Renal pelvis (tissue), 4 donors: ENCODE results near the gene L1CAM. TPM values are rescaled to one million over a fixed set of nuclear protein-coding genes. Genes with fewer than 3 reads are reported as not detected.

Experiments used
- DNase-seq: peaks from one replicate; pipeline ENCODE4 v3.0.0-alpha.2; 2013
- polyA plus RNA-seq, 3 donors: library from polyadenylated mRNA; unstranded; fragments of 120-200 nt; gene quantifications; one replicate each; pipeline ENCODE4 v1.2.1, GENCODE V29; 2013; ENCODE audit not compliant: insufficient read length in 3 of 3

The L1CAM gene
- polyA plus RNA-seq, 3 donors, result 54.8 to 71.6 (median 56.3) TPM

DNA sequence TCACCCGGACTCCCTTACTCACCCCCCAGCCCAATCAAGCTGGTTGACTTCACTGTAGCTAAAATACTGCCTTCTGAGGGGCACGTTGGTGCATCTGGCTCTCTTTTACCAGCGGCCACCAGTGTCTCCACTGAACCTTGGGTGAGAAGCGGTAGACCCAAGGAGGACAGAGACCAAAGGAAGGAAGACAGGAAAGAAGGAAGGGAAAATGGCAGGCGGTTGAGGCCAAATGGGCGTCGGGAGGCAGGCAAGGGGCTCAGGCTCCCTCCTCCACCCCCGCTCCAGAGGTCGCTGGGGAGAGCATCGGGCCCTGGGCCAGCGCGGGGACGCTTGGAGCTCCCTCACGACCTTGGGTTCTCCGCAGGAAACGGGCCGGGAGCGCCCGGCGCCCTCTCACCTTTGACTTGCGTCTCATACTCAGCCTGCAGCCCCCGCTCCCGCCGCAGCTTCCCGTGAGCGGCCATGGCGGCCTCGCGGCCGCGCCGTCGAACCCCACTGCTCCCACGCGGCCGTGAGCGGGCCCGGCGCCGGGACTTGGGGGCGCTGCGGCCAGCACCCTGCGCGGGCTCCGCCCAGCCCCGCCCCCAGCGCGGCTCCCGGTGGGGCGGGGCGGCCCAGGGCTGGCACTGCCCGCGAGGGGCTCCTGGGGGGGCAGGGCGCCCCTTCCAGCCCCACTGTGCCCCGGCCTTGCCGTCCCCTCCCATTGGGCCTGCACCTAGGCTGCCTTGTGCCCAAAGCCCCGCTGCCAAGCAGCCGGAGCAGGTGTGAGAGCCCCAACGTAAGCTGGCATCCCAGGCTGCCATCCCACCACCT, 40.0 kb upstream of the L1CAM start, which contains the start of gene ARHGAP4:
TSS of gene ARHGAP4 (minus strand) at position 526 of the 813 bp plus-strand sequence. CDS start at position 464, 62 bp downstream.
- DNase-seq, result no peak

DNA sequence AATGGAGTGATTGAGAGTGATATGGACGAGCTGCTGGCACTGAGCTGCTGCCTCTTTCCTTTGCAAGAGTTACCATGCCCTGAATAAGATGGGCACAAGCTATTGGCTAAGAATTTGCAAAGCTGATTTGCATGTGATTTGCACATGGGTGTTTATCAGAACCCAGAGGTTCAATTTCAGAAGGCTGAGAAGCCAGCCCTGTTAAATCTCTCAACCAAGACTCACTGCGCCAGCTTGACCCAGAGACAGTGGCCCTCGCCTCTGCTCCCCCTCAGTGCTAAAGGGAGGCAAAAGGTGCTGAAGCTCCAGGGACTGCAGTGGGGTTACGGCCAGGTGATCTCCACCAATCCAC, 39.4 kb upstream of the L1CAM start:
- DNase-seq, result no peak

DNA sequence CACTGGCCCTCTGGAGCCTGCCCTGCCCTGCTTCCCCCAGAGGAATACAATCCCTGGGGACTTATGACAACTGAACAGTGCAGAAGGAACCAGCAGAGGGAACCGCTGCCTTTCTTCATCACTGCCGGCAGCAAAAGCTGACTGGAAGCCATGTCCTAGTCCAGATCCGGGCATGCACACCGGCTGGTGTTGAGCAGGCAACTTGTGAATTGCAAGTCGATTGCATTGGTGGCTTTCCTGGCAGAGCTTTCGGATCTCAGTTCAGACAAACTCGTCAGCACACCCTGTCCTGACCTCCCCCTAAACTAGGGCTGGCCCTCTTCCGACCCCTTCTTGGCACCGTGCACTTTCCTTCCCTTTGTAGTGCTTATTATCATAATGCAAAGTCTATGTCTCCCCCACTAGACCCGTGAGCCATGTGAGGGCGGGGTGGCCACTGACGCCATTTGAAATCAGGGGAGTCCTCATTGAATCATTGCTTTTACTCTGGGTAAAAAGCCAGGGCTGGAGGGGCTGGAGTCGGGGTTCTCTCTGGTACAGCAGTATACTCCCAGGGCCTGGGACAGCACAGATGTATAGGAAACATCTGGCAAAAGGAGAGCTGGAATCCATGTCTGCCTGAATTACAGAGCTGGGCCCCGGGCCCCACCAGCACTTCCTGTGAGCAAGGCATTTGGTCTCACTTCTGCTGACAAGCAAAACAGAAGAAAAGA, 38.3 kb upstream of the L1CAM start:
- DNase-seq, result no peak

DNA sequence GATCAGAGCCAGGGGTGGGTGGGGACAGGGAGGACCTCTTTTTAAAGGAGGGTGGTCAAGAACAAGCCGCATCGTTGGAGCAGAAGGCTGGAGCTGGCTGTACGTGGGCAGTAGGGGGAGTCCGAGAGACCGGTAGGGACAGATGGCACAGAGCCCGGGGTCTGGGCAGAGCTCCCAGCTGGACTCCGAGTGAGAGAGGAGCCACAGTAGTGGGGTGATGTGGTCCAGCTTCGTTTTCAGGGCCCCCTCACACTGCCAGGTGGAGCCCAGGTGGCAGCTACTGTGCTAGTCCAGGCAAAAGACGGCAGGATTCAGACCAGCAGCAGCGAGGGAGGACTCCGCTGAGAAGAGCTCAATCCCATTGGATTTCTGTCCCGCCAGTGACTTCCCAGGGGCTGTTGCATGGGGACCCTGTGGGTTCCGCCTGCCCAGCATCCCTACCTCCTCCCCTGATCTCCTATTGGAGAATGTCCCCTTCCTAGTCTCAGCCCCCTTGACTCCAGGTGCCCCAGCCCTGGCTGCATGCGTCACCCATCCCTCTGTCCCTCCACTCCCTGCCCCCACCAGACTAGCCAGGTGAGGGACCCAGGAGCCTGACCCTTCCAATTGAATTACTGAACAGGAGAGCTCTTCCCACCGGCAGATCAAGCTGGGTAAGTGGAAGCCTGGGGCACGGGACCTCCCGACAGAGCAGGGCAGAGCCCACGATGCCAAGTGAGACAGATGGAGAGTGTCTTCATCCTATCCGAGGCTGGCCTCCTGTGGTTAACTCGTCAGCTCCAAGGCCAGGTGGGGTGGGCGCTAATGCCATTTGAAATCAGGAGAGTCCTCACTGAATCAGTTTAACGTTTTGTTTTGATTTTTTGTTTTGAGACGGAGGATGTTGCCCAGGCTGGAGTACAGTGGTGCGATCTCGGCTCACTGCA, 37.2 kb upstream of the L1CAM start:
- DNase-seq, result no peak

DNA sequence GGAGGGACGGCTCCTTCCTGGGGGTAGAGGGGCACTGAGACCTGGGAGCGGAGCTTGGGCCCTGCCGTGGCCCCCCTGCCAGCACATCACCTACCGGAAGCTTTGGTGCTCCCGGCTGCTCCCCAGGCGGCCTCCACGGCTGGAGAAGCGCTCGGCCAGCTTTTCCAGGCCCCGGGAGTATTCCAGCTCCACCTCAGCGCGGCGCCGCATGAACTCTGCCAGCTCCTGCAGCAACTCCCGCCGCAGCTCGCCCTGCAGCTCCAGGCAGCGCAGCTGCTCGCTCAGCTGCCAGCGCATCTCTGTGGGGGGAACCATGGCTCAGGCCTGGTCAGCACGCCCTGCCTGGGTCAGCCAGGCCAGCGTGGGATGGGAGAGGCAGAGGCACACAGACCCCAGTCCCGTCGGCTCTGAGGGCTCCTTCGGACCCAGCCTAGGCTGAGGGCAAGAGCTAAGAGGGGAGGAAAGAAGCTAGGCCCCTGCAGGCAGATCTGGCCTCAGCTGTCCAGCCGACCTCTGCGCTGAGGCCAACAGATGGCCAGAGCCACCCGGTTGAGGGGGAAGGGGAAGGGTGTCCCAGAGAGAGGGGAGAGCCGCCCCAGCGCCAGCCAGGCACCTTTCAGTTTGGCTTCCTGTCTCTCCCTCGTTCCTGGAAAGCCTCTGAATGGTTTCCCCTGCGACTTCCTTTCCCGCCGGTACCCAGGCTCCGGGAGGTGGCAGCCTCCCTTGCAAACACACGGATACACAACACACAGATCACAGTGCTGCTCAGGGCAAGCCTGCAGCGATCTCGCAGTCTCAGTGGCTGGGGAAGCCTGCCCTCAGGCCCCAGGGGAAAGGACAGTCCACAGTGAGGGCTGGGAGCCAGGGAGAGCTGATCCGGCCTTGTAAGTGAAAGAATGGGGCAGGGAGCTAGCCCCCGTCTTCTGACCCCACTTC, 35.8 kb upstream of the L1CAM start:
- DNase-seq, result no peak

DNA sequence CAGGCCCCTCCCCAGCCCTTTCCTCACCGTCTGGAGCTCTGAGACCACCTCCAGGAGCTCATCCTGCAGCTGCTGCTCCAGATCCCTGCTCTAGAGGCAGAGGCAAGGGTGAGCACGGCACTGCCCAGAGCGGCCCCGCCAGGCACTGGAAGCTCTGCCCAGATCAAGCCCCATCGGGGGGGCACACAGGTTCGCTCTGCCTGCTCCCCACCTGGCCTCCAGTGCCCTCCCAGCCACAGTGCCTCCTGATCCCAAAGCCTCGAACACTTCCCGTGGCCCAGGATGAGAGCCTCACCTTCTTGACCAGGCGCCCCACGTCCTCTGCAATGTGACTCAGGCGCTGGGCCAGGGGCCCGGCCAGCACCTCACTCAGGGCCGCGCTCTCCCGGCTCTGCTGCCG, 35.1 kb upstream of the L1CAM start:
- no peak for DNase-seq

DNA sequence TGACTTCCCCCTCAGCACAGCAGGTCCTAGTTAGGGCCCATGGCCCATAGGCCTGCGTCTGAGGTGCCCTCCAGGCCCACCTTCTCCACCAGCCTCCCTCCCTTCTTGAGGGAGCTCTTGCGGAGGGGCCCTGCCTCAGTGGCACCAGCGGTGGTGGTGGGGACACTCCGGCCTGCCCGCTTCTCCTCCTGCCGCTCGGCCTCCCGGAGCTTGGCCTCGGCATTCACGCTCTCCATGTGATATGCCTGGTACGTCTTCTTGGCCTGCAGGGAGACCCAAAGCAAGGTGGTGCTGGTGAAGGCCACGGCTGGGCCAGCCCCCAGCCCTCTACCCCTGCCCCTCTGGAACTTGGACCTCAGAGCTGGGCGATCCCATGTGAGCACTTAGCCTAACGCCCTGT, 34.6 kb upstream of the L1CAM start:
- DNase-seq, result no peak

DNA sequence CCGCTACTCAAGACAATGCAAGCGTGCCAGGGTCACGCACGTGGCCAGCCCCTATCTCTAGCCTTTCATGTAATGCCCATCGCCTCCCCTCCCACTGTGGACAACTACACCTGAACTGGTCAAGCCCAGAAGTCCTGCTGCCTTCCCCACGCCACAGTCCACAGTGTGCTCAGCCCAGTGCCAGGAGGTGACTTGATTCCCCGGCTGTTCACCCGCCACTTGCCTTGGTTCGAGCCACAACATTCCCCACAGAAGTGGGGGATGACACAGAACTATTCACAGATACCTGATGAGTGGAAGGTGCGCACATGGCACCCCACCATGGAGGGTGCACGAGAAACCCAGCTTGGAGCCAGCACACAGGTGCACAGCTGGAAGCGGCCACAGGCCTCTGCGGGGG, 33.3 kb upstream of the L1CAM start:
- no peak for DNase-seq

DNA sequence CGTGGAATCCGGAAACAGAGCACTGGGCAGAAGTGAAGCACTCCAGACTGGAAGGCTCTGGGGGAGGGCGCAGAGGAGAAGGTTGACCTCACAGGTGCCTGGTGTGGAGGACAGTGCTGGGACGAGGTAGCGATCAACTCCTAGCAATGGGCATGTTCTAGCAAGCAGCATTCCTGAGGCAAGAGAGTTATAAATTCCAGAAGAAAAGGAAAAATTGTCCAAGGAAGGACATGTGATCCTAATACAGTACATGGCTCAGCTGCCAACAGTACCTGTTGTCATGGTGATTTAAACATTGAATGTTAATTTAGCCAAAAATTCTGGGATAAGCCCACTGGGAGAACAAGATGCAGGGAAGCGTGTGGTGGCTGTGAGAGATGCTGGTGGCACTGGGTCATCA, 31.9 kb upstream of the L1CAM start:
- no peak for DNase-seq

DNA sequence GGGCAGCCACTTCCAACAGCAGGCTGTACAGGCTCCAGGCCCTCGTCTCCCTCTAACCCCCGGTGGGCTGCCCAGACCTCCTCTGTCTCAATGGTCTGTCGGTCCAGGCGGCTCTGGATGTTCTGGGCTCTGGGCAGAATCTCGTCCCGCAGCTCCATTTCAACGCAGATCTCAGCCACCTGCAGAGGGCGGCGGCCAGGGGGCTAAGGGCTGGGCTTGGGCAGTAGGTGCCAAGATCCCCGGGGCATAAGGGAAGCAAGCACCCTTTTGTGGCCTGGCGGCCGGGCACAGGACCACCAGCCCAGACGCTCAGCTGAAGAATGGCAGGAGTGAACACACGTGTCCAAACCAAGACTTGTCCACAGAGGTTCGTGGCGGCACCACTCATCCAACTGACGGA, 27.7 kb upstream of the L1CAM start:
- DNase-seq, result no peak

DNA sequence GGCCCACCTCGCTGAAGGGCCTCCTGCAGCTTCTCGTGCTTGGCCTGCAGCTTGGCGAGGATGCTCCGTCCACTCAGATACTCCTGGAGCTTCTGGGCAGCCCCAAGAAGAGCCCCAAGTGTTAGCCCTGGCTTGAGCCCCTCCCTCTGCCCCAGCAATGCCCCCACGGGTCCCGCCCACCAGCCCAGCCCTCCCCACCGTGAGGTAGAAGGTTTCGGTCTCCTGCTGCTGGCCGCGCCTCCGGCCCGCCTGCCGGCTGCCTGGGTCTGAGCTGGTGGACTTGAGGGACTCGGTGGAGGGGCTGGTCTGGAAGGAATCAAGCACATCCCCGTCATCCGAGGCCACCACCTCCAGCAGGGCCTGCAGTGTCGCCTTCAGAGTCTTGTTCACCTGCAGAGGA, 27.2 kb upstream of the L1CAM start:
- no peak for DNase-seq

DNA sequence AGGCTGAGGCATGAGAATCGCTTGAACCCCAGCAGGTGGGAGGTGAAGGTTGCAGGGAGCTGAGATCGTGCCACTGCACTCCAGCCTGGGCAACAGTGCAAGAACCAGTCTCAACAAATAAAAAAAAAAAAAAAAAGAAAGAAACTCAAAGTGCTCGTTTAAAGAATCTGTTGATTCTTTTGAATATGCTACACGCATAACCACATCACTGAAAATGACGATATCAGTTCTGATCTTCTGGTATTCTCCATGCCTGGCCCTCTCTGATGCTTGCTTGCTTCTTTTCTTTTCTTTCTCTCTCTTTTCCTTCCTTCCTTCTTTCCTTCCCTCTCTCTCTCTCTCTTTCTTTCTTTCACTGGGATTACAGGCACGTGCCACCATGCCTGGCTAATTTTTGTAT, 25.8 kb upstream of the L1CAM start:
- DNase-seq, result no peak

DNA sequence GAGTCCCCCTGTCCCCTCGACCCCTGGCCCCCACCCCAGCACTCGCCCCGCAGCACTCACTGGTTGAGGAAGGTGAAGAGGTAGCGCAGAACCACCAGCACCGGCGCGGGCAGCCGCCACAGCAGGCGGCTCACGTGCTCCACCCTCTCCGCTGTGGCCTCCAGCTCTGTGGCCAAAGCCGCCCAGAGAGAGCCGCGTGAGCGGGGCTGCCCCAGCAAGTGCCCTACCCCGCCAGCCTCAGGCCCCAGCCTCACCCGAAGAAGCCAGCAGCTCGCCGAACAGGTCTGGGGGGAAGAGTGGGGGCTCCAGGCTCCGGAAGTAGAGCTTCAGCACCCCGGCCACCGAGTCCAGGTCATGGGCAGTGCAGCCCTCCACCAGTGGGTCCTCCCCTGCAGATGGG, 24.5 kb upstream of the L1CAM start:
- DNase-seq, result no peak

DNA sequence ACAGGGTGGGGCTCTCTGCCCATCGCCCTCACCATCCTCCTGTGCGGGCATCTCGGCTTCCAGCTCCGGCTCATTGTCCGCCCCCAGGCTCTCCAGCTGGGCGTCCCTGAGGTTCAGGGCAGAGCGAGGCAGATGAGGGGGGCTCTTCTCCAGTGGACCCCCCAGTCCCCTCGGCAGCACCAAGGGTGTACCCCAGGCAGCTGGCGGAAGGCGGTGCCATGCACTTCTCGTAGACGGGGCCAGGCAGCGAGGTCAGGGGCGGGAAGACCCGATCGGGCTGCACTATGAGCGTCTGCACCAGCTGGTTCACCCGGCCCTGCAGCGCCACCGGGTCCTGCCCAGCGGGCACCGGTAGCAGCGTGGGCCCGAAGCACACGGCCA, 24.0 kb upstream of the L1CAM start:
- DNase-seq, result no peak

DNA sequence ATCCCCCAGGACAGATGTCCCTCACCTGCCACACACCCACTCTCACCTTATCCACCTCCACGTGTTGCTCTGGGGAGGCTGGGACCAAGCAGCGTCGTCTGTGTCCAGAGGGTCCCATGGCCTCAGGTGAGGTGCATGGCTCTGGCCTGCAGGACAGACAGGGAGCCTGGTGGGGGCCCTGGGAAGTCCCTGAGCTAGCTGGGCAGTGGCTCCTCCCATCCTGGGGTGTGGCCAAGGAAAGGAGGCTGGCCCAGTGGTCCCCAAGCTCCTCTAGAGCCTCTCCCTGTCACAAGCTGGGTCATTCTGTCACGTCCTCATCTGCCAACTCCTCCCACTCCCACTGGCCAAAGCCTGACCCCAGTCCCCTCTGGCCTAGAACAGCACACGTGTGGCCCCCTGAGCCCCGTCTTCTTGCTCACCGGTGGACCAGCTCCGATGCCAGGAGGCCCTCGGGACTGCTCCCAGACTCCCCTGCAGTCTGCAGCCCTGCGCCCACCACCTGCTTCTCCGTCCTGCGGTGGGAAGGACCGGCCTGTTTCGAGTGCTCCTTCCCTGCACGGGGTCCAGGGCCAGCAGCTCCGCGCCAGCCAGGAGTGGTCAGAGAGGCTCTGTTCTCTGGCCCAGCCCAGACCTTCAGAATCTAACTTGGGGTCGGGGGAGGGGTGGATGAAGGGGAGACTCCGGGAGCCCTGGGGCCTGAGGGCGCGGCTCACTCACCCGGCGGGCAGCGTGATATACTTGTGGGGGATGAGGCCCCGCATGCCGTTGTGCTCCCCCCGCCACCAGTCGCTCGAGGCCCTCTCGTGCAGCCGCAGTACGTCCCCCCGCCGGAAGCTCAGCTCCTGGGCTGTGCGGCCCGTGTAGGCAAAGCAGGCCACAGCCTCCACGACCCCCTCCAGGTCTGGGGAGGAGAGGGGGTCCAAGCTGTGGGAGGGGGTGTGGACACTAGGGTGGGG, 23.3 kb upstream of the L1CAM start:
- no peak for DNase-seq

DNA sequence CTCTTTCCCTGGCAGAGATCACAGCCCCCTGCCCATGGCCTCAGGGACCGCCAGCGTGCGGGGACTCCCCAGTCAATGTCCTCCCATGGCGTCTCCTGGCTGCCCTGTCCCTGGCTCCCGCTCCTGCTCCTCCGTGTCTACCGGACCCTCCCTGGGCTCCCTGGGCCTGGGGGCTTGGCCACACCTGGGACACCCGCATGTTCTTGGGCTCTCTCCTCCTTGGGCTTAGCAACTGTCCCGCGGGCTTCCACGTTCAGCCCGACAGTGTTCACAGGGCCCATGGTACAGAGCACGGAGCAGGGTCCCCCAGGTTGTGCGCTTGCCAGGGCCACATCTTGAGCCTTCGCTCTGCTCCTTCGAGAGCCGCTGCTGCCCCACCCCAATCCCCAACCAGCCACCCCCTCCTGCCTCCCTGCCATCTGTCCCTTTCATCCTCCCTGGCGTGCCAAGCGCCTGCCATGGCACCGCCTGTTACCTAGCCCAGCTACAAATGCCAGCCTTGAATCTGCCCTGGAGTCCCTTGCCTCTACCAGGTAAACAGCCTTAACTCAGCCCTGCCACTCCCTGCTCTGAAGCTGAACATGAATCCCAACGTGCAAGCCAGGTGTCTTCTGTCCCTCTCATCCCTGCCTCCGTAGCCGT, 22.4 kb upstream of the L1CAM start:
- no peak for DNase-seq

DNA sequence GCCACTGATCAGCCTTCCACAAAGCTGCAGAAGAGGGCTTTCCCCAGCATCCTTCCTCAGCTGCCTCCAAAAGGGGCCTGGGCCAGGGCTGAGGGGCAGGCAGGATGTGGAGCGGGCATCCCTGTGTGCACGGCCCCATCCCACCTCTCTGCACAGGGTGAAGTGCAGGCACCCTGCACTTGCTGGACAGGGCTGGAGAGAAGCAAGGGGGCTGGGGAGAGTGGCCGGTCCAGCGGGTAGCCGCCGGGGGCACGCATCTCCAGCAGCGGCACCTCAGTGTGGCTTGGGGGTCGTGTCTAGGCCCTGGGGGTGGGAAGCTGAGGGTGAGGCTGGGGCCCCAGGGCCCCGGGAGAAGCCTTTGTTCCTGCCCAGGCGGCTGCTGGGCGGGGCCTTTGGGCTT, 21.5 kb upstream of the L1CAM start:
- no peak for DNase-seq

DNA sequence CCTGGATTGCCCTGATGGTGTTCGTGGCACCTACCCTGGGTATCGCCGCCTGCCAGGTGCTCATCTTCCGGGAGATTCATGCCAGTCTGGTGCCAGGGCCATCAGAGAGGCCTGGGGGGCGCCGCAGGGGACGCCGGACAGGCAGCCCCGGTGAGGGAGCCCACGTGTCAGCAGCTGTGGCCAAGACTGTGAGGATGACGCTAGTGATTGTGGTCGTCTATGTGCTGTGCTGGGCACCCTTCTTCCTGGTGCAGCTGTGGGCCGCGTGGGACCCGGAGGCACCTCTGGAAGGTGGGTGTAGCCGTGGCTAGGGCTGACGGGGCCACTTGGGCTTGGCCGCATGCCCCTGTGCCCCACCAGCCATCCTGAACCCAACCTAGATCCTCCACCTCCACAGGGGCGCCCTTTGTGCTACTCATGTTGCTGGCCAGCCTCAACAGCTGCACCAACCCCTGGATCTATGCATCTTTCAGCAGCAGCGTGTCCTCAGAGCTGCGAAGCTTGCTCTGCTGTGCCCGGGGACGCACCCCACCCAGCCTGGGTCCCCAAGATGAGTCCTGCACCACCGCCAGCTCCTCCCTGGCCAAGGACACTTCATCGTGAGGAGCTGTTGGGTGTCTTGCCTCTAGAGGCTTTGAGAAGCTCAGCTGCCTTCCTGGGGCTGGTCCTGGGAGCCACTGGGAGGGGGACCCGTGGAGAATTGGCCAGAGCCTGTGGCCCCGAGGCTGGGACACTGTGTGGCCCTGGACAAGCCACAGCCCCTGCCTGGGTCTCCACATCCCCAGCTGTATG, 20.3 kb upstream of the L1CAM start:
- DNase-seq, result no peak
